Osteocyte (in vitro differentiated cells): Measurements from ENCODE around the gene CREB3L2. TPM values are rescaled to one million over a fixed set of nuclear protein-coding genes. Genes with fewer than 3 reads are reported as not detected.

ENCODE experiments used
- DNase-seq: peaks from one replicate; pipeline ENCODE4 v3.0.0; 2021; ENCODE audit warnings: mixed read lengths; ENCODE audit not compliant: unreplicated experiment; ENCODE audit errors: extremely low spot score
- H3K27ac Mint-ChIP-seq: one replicate; pipeline ENCODE4 v1.8.0; 2021; ENCODE audit warnings: mild to moderate bottlenecking, mixed read lengths; ENCODE audit not compliant: unreplicated experiment
- H3K27me3 Mint-ChIP-seq: one replicate; pipeline ENCODE4 v1.8.0; 2021; ENCODE audit warnings: mixed read lengths; ENCODE audit not compliant: unreplicated experiment
- H3K36me3 Mint-ChIP-seq: one replicate; pipeline ENCODE4 v1.8.0; 2021; ENCODE audit warnings: mixed read lengths; ENCODE audit not compliant: unreplicated experiment
- H3K4me1 Mint-ChIP-seq: one replicate; pipeline ENCODE4 v1.8.0; 2021; ENCODE audit warnings: mixed read lengths; ENCODE audit not compliant: unreplicated experiment
- H3K4me3 Mint-ChIP-seq: one replicate; pipeline ENCODE4 v1.8.0; 2021; ENCODE audit warnings: mild to moderate bottlenecking, moderate library complexity, mixed read lengths; ENCODE audit not compliant: unreplicated experiment
- H3K9me3 Mint-ChIP-seq: one replicate; pipeline ENCODE4 v1.8.0; 2021; ENCODE audit warnings: mixed read lengths; ENCODE audit not compliant: unreplicated experiment
- total RNA-seq: library from RNA; stranded (reverse); gene quantifications from 2 replicates; pipeline ENCODE4 v1.2.1, GENCODE V29; 2021
- TF ChIP-seq, protein P1 (sequence below): fragments of 200-600 bp; sonication (generic); IDR thresholded peaks from 2 replicates; pipeline ENCODE4 v1.5.0; 2021; ENCODE audit warnings: antibody characterized with exemption, mild to moderate bottlenecking, moderate library complexity

The CREB3L2 gene
- total RNA-seq, 1 donor from 2014 or later: 144 TPM

DNA sequence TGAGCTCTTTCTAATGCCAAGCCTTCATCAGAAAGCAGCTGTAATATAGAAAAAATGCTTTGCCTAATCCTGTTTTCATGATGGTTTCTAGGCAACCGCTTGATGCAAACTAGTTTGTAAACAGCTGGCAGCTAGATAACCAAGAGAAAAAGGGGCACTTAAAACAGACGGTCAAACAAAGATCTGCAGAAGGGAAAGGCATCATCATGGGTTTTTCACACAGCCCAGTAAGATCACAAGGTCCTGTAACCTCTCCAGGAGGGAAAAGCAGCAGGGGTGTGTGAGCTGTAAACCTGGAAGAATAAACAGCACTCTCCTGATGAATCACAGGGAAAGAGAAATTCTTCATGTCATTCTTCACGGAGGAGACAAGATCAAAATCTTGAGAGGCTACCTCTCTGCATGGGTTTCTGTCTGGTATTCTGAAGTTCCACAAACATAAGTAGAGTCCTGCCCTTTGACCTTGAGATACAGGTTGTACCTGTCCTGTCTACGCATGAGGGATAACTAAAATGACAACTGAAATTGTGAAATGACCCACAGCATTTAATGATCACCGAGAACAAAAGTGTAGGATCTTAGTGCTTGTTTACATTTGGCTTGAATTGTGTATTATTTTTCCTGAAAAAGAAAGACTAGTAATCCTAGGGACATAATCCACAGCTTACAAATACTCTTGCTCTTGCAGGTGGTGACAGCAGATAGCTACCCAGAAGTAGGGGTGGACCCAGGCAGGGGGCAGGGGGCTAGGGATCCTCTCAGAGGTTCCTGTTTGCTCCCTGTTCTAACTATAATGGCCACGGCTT, 48.0 kb downstream of the CREB3L2 start:
- H3K4me1 Mint-ChIP-seq: peaks cover 66% of the 10 kb centered on the region
- H3K9me3 Mint-ChIP-seq: no peaks in the 10 kb centered on the region
- TF ChIP-seq, protein P1, sequence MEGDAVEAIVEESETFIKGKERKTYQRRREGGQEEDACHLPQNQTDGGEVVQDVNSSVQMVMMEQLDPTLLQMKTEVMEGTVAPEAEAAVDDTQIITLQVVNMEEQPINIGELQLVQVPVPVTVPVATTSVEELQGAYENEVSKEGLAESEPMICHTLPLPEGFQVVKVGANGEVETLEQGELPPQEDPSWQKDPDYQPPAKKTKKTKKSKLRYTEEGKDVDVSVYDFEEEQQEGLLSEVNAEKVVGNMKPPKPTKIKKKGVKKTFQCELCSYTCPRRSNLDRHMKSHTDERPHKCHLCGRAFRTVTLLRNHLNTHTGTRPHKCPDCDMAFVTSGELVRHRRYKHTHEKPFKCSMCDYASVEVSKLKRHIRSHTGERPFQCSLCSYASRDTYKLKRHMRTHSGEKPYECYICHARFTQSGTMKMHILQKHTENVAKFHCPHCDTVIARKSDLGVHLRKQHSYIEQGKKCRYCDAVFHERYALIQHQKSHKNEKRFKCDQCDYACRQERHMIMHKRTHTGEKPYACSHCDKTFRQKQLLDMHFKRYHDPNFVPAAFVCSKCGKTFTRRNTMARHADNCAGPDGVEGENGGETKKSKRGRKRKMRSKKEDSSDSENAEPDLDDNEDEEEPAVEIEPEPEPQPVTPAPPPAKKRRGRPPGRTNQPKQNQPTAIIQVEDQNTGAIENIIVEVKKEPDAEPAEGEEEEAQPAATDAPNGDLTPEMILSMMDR: no peak
- no peaks in the 10 kb centered on the region for H3K27me3 Mint-ChIP-seq
- DNase-seq: no peak
- peak overlapping the region; percentile 93 for H3K27ac Mint-ChIP-seq
- H3K4me3 Mint-ChIP-seq: no peak overlapping the region
- peaks cover 21% of the 10 kb centered on the region for H3K36me3 Mint-ChIP-seq

DNA sequence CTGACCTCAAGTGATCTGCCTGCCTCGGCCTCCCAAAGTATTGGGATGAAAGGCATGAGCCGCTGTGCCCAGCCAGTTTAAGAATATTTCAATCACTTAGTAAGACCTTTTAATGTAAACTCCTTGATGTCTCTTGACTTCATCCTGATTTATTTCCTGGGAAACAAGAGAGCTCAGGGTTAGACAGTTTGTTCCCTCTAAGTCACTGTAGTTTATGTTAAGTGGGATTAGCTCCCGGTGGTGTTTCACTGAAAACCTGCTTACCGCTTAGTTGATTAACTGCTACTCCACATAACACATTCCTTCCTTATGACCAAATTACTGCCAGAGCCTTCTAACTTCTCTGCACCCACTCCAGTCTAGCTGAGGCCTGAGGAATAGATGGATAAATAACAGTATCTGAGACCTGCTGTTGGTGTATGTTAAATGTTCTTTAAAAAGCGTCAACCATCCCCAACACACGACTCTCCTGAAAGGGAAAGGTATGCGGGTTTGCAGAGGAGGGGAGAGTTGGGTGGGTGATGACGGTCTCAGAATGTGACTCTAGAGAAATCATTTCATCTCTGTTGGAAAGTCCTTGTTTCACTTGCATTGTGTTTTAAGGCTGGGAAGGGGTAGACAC, 48.7 kb downstream of the CREB3L2 start:
- Mint-ChIP-seq H3K9me3 (no peaks in the 10 kb centered on the region), H3K4me1 (peaks cover 65% of the 10 kb centered on the region), H3K36me3 (peaks cover 15% of the 10 kb centered on the region), H3K27me3 (no peaks in the 10 kb centered on the region), H3K27ac (peak overlapping the region; percentile 93), H3K4me3 (no peak overlapping the region)
- TF ChIP-seq, protein P1: no peak
- DNase-seq: no peak

DNA sequence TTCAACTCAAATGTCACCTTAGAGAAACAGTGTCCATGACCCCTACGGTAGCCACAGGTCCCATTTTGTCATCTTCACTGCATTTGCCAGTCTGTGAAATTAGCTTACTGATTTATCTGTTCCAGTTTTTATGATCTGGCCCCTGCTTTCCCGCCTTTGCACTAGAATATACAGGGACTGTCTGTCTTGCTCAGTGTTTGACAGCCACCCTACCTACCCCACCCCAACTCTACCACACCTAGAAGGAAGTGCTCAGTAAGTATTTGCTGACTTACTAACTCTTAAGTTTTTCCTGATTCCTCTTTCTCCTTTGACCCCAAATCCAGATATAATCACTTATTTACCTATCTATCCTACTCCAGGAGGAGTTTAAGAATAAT, 49.5 kb downstream of the CREB3L2 start:
- Mint-ChIP-seq H3K27me3 (no peaks in the 10 kb centered on the region), H3K36me3 (peaks cover 12% of the 10 kb centered on the region), H3K4me1 (peaks cover 65% of the 10 kb centered on the region), H3K4me3 (peak overlapping the region; percentile 23), H3K9me3 (no peaks in the 10 kb centered on the region), H3K27ac (peak overlapping the region; percentile 93)
- TF ChIP-seq, protein P1: no peak
- no peak for DNase-seq

DNA sequence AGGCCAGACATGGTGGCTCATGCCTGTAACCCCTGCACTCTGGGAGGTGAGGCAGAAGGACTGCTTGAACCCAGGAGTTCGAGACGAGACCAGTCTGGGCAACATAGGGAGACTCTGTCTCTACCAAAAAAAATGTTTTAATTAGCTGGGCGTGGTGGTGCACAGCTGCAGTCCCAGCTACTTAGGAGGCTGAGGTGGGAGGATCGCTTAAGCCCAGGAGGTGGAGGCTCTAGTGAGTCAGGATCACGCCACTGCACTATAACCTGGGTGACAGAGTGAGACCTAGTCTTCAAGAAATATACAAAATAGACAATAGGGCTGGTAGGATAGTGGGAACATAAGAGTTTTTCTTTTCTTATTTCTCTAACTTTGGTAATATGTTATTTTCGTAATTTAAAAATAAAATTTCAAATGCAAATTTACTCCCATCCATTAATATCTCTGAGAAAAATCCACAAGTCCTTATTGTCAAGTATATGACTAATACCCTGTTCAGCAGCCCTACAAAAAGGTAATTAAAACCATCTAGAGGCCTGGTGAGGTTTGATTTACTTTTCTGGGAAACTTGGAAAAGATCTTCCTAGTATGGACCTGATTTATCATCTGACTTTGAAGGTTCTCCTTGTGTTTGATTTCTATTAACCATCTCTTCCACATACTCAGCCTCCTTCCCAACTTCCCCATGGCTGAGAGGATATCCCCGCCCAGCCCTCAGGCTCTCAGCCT, 50.0 kb downstream of the CREB3L2 start:
- Mint-ChIP-seq H3K9me3 (no peaks in the 10 kb centered on the region), H3K27ac (peak overlapping the region; percentile 93), H3K27me3 (no peaks in the 10 kb centered on the region), H3K36me3 (peaks cover 9% of the 10 kb centered on the region), H3K4me1 (peaks cover 65% of the 10 kb centered on the region), H3K4me3 (no peak overlapping the region)
- TF ChIP-seq, protein P1: no peak
- DNase-seq: no peak

DNA sequence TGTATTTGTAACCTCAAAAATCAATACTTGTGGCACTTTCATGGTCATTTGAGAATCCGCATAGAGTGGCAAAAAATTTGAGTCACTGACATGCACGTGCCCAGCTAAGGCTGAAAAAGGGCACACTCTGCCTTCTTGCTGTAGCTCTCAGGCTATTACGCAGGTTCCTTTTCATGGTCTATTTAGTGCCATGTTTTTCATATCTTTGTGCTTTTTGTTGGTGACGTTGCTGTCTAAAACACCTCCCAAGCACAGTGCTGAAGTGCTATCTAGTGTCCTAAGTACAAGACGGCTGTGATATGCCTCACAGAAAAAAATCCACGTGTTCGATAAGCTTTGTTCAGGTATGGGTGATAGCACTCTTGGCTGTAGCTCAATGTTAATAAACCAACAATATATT, 50.9 kb downstream of the CREB3L2 start:
- no peak overlapping the region for H3K4me3 Mint-ChIP-seq
- H3K36me3 Mint-ChIP-seq: peaks cover 13% of the 10 kb centered on the region
- DNase-seq: no peak
- TF ChIP-seq, protein P1: no peak
- no peaks in the 10 kb centered on the region for H3K27me3 Mint-ChIP-seq
- no peaks in the 10 kb centered on the region for H3K9me3 Mint-ChIP-seq
- H3K4me1 Mint-ChIP-seq: peaks cover 68% of the 10 kb centered on the region
- H3K27ac Mint-ChIP-seq: no peak overlapping the region
